Measurements from ENCODE around the gene PGD. TPM values are rescaled to one million over a fixed set of nuclear protein-coding genes. Genes with fewer than 3 reads are reported as not detected.

Gene PGD
- total and polyA plus RNA-seq, 2 experiments from 2014 or later: 174 to 305 TPM

GRCh38 chr1:10396870-10397269 lies 2.0 kb upstream of the PGD start:
- ATAC-seq: no peak

More at GRCh38 chr1:10396870-10397269, 2.0 kb upstream of the PGD start:
- H3K4me1 ChIP-seq (ENCODE audit: insufficient read depth): peaks cover 12% of the 10 kb centered on the region
- no peak overlapping the region for H3K4me2 ChIP-seq
- Mint-ChIP-seq H3K4me3 (peak overlapping the region; percentile 46), H3K27ac (no peak overlapping the region), H3K9me3 (peaks cover 7% of the 10 kb centered on the region), H3K27me3 (ENCODE audit: insufficient read depth, low read depth, poor library complexity) (peaks cover 1% of the 10 kb centered on the region), H3K4me1 (peaks cover 13% of the 10 kb centered on the region), H3K36me3 (ENCODE audit: low read depth) (peaks cover 41% of the 10 kb centered on the region)
- H3K79me2 ChIP-seq (replicated peaks; ENCODE audit: insufficient read depth): peaks cover 25% of the 10 kb centered on the region
- H2AFZ ChIP-seq: no peak overlapping the region
- no peaks in the 10 kb centered on the region for H3K9me2 ChIP-seq (ENCODE audit: insufficient read depth)
- no peak overlapping the region for H3K27ac ChIP-seq (ENCODE audit: low read depth)
- no peak for DNase-seq (ENCODE audit: low spot score)
- TF ChIP-seq STAT1 (IDR thresholded peaks at IDR 0.05; ENCODE audit: unreplicated experiment) (no peak), POLR2AphosphoS5 (IDR thresholded peaks at IDR 0.05; ENCODE audit: low read depth) (no peak), CREB1 (CRISPR knock-in tag; IDR thresholded peaks at IDR 0.05; ENCODE audit: low read depth) (no peak), NANOG (IDR thresholded peaks at IDR 0.05; ENCODE audit: borderline replicate concordance) (no peak), EZH2 (IDR thresholded peaks at IDR 0.05; ENCODE audit: low read depth, unreplicated experiment) (no peak), ZNF114 (CRISPR knock-in tag; IDR thresholded peaks at IDR 0.05) (no peak), ZNF462 (CRISPR knock-in tag; IDR thresholded peaks at IDR 0.05) (no peak)
- TF ChIP-seq, protein P1, sequence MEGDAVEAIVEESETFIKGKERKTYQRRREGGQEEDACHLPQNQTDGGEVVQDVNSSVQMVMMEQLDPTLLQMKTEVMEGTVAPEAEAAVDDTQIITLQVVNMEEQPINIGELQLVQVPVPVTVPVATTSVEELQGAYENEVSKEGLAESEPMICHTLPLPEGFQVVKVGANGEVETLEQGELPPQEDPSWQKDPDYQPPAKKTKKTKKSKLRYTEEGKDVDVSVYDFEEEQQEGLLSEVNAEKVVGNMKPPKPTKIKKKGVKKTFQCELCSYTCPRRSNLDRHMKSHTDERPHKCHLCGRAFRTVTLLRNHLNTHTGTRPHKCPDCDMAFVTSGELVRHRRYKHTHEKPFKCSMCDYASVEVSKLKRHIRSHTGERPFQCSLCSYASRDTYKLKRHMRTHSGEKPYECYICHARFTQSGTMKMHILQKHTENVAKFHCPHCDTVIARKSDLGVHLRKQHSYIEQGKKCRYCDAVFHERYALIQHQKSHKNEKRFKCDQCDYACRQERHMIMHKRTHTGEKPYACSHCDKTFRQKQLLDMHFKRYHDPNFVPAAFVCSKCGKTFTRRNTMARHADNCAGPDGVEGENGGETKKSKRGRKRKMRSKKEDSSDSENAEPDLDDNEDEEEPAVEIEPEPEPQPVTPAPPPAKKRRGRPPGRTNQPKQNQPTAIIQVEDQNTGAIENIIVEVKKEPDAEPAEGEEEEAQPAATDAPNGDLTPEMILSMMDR (conservative IDR thresholded peaks at IDR 0.05; ENCODE audit: low read depth in 2 of 2): no peak
- peaks cover 14% of the 10 kb centered on the region for H3K36me3 ChIP-seq (ENCODE audit: insufficient read depth)
- H3K27me3 ChIP-seq (ENCODE audit: insufficient read depth): no peaks in the 10 kb centered on the region
- peaks cover 20% of the 10 kb centered on the region for H4K20me1 ChIP-seq (replicated peaks; ENCODE audit: insufficient read depth)
- no peak overlapping the region for H3K4me3 ChIP-seq
- H3F3A ChIP-seq (replicated peaks; ENCODE audit: low read depth): peaks cover 8% of the 10 kb centered on the region; the same call in 1 of the 2 replicates

All from GM23338 (cell line).